Liver (tissue), 9 donors: Measurements from ENCODE around the gene GTF2F2. TPM values are rescaled to one million over a fixed set of nuclear protein-coding genes. Genes with fewer than 3 reads are reported as not detected.

Experiments used
- DNase-seq: peaks from one replicate; pipeline ENCODE4 v3.0.0-alpha.2; 2017; ENCODE audit warnings: low spot score
- H3K27ac ChIP-seq, 2 donors: one replicate each; pipeline ENCODE4 v1.7.0; 2013; ENCODE audit warnings: inconsistent platforms in 2 of 2, low read length in 2 of 2, control low read depth in 1 of 2, low read depth in 1 of 2, mild to moderate bottlenecking in 1 of 2
- H3K27me3 ChIP-seq, 4 donors: one replicate each; pipeline versions ENCODE4 v1.6.1 to v1.7.0; 2013; ENCODE audit warnings: low read length in 3 of 4, inconsistent platforms in 1 of 4, mild to moderate bottlenecking in 1 of 4, moderate library complexity in 1 of 4; ENCODE audit not compliant: control insufficient read depth in 4 of 4, insufficient read depth in 4 of 4
- H3K36me3 ChIP-seq, 4 donors: one replicate each; pipeline versions ENCODE4 v1.6.1 to v1.7.0; 2013; ENCODE audit warnings: low read length in 3 of 4, mild to moderate bottlenecking in 3 of 4, low read depth in 1 of 4, moderate library complexity in 1 of 4; ENCODE audit not compliant: control insufficient read depth in 4 of 4, insufficient read depth in 3 of 4
- H3K4me1 ChIP-seq, 4 donors: one replicate each; pipeline versions ENCODE4 v1.6.1 to v1.7.0; 2013; ENCODE audit warnings: low read length in 3 of 4, mild to moderate bottlenecking in 3 of 4, moderate library complexity in 1 of 4; ENCODE audit not compliant: control insufficient read depth in 4 of 4, insufficient read depth in 4 of 4
- H3K4me3 ChIP-seq, 3 donors: one replicate each; pipeline versions ENCODE4 v1.6.1 to v1.7.0; 2013; ENCODE audit warnings: low read length in 3 of 3, control low read depth in 1 of 3, low read depth in 1 of 3, mild to moderate bottlenecking in 1 of 3
- H3K9ac ChIP-seq, 2 donors: one replicate each; pipeline ENCODE4 v1.7.0; 2013; ENCODE audit warnings: low read length in 2 of 2, mild to moderate bottlenecking in 2 of 2, moderate library complexity in 2 of 2, control low read depth in 1 of 2, low read depth in 1 of 2
- H3K9me3 ChIP-seq, 4 donors: one replicate each; pipeline versions ENCODE4 v1.6.1 to v1.7.0; 2013; ENCODE audit warnings: low read length in 3 of 4; ENCODE audit not compliant: control insufficient read depth in 4 of 4
- EGR1 ChIP-seq, 2 donors: IDR thresholded peaks; 2 replicates each; pipeline ENCODE4 v1.6.1; 2016 to 2018; ENCODE audit warnings: antibody characterized with exemption in 2 of 2, low read depth in 2 of 2
- FOXA1 ChIP-seq: IDR thresholded peaks from 2 replicates; pipeline ENCODE4 v1.6.1; 2016; ENCODE audit warnings: antibody characterized with exemption
- FOXA2 ChIP-seq: IDR thresholded peaks from 2 replicates; pipeline ENCODE4 v1.6.1; 2016; ENCODE audit warnings: antibody characterized with exemption
- GABPA ChIP-seq, 2 donors: IDR thresholded peaks in 1 of 2; conservative IDR thresholded peaks in 1 of 2; 2 replicates each; pipeline ENCODE4 v1.6.1; 2016; ENCODE audit warnings: antibody characterized with exemption in 2 of 2, mild to moderate bottlenecking in 1 of 2, moderate library complexity in 1 of 2
- HNF4A ChIP-seq, 2 donors: conservative IDR thresholded peaks; 2 replicates each; pipeline ENCODE4 v1.6.1; 2016; ENCODE audit warnings: antibody characterized with exemption in 2 of 2, mild to moderate bottlenecking in 2 of 2
- HNF4G ChIP-seq: IDR thresholded peaks from 2 replicates; pipeline ENCODE4 v1.6.1; 2016; ENCODE audit warnings: antibody characterized with exemption
- JUND ChIP-seq, 2 donors: IDR thresholded peaks; 2 replicates each; pipeline ENCODE4 v1.6.1; 2016; ENCODE audit warnings: antibody characterized with exemption in 2 of 2
- MAX ChIP-seq: IDR thresholded peaks from 2 replicates; pipeline ENCODE4 v1.6.1; 2016; ENCODE audit warnings: antibody characterized with exemption
- RXRA ChIP-seq, 2 donors: IDR thresholded peaks; 2 replicates each; pipeline ENCODE4 v1.6.1; 2017 to 2018; ENCODE audit warnings: antibody characterized with exemption in 2 of 2, mild to moderate bottlenecking in 1 of 2
- SP1 ChIP-seq: IDR thresholded peaks from 2 replicates; pipeline ENCODE4 v1.6.1; 2018; ENCODE audit warnings: antibody characterized with exemption, mild to moderate bottlenecking
- TAF1 ChIP-seq: conservative IDR thresholded peaks from 2 replicates; pipeline ENCODE4 v1.6.1; 2016; ENCODE audit warnings: antibody characterized with exemption, mild to moderate bottlenecking
- YY1 ChIP-seq: IDR thresholded peaks from 2 replicates; pipeline ENCODE4 v1.6.1; 2016; ENCODE audit warnings: antibody characterized with exemption, mild to moderate bottlenecking
- WGBS: extraction: QIAGEN DNeasy Blood & Tissue Kit; methylation state at CpG from one replicate; pipeline ENCODE4 v1.1.7; 2013; 5-methylcytosine and 5-hydroxymethylcytosine counted together
- polyA plus RNA-seq, 2 donors: library from polyadenylated mRNA; stranded (reverse) in 1 of 2; unstranded in 1 of 2; fragments of 200-250 nt in 1 of 2; fragments of >200 nt in 1 of 2; fragmentation: Nextera tagmentation in 1 of 2; extraction: Ambion mirVana in 1 of 2; gene quantifications; one replicate each; pipeline versions ENCODE4 v1.2.1 to v1.2.3, GENCODE V29; 2013 to 2015
- total RNA-seq, 2 donors: library from RNA; depleted of rRNA; stranded (reverse); fragments of >200 nt; gene quantifications; one replicate each; pipeline ENCODE4 v1.2.3, GENCODE V29; 2014
- TF ChIP-seq, protein P1 (sequence below): IDR thresholded peaks from 2 replicates; pipeline ENCODE4 v1.6.1; 2016; ENCODE audit warnings: antibody characterized with exemption
- TF ChIP-seq, protein P2 (sequence below): IDR thresholded peaks from 2 replicates; pipeline ENCODE4 v1.6.1; 2016; ENCODE audit warnings: antibody characterized with exemption, mild to moderate bottlenecking
- donor health status: healthy.
- donor health status: healthy.
- donor health status: healthy.
- donor health status: healthy.
- donor health status: healthy.

GTF2F2 gene
- total and polyA plus RNA-seq, 4 donors, result 6.0 to 8.5 (median 7.3) TPM

GRCh38 chr13:45078003-45078402 lies 42.3 kb upstream of the GTF2F2 start:
- Histone ChIP-seq H3K27ac (no peak overlapping the region), H3K4me1 (no peaks in the 10 kb centered on the region), H3K36me3 (peaks cover 0 to 1% (median 0%) of the 10 kb centered on the region in 4 donors), H3K9ac (no peak overlapping the region), H3K4me3 (no peak overlapping the region), H3K9me3 (no peaks in the 10 kb centered on the region), H3K27me3 (no peaks in the 10 kb centered on the region)
- DNase-seq, result no peak
- TF ChIP-seq YY1 (no peak), GABPA (IDR thresholded peaks at IDR 0.05 in 1 of 2, conservative IDR thresholded peaks at IDR 0.05 in 1 of 2) (no peak), RXRA (IDR thresholded peaks at IDR 0.05) (no peak)
- TF ChIP-seq, protein P1, sequence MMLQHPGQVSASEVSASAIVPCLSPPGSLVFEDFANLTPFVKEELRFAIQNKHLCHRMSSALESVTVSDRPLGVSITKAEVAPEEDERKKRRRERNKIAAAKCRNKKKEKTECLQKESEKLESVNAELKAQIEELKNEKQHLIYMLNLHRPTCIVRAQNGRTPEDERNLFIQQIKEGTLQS, result no peak
- TF ChIP-seq, protein P2, sequence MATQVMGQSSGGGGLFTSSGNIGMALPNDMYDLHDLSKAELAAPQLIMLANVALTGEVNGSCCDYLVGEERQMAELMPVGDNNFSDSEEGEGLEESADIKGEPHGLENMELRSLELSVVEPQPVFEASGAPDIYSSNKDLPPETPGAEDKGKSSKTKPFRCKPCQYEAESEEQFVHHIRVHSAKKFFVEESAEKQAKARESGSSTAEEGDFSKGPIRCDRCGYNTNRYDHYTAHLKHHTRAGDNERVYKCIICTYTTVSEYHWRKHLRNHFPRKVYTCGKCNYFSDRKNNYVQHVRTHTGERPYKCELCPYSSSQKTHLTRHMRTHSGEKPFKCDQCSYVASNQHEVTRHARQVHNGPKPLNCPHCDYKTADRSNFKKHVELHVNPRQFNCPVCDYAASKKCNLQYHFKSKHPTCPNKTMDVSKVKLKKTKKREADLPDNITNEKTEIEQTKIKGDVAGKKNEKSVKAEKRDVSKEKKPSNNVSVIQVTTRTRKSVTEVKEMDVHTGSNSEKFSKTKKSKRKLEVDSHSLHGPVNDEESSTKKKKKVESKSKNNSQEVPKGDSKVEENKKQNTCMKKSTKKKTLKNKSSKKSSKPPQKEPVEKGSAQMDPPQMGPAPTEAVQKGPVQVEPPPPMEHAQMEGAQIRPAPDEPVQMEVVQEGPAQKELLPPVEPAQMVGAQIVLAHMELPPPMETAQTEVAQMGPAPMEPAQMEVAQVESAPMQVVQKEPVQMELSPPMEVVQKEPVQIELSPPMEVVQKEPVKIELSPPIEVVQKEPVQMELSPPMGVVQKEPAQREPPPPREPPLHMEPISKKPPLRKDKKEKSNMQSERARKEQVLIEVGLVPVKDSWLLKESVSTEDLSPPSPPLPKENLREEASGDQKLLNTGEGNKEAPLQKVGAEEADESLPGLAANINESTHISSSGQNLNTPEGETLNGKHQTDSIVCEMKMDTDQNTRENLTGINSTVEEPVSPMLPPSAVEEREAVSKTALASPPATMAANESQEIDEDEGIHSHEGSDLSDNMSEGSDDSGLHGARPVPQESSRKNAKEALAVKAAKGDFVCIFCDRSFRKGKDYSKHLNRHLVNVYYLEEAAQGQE, result no peak
- 82% methylated on average over 1 of the region's 1 CpG for WGBS

DNA sequence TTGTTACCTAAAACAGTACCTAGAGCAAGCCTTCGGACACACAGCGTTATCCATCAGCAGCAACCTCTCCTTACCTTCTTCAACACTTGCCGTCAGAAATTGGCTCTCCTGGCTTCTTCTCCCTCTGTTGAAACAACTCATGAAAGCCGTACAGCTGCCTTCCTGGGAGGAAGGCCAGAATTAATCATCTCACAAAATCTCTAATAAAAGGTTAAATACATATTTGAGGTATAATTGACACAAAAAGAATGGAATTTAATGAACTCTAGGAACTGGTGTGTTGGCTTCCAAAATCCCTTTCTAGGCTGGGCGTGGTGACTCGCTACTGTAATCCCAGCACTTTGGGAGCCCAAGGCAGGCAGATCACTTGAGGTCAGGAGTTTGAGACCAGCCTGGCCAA lies 37.3 kb upstream of the GTF2F2 start:
- no peaks in the 10 kb centered on the region for H3K27me3 ChIP-seq
- TF ChIP-seq, protein P2, result no peak
- TF ChIP-seq RXRA (IDR thresholded peaks at IDR 0.05) (no peak), EGR1 (IDR thresholded peaks at IDR 0.05; ENCODE audit: low read depth in 2 of 2) (no peak), HNF4G (no peak), FOXA2 (no peak), MAX (no peak), TAF1 (no peak), HNF4A (conservative IDR thresholded peaks at IDR 0.05) (no peak), JUND (IDR thresholded peaks at IDR 0.05) (no peak), FOXA1 (no peak), YY1 (no peak), SP1 (no peak)
- H3K9ac ChIP-seq, result no peak overlapping the region
- no peaks in the 10 kb centered on the region for H3K4me1 ChIP-seq
- peaks cover 0 to 1% (median 0%) of the 10 kb centered on the region in 4 donors for H3K36me3 ChIP-seq
- H3K9me3 ChIP-seq, result no peaks in the 10 kb centered on the region
- 91% methylated on average over 6 of the region's 6 CpGs for WGBS
- no peak overlapping the region for H3K4me3 ChIP-seq
- no peak for DNase-seq
- no peak overlapping the region for H3K27ac ChIP-seq
